Fibroblast of mammary gland (primary cell): ENCODE results near the gene FAM83G.

Source experiments
- DNase-seq: peaks from one replicate; pipeline ENCODE4 v3.0.0-alpha.2; 2010; ENCODE audit warnings: low read depth
- H3K4me3 ChIP-seq: 2 replicates; pipeline ENCODE4 v1.5.1; 2011; ENCODE audit warnings: low read depth, mild to moderate bottlenecking, low read length, moderate library complexity; ENCODE audit not compliant: control insufficient read depth
- CTCF ChIP-seq: conservative IDR thresholded peaks from 2 replicates; pipeline ENCODE4 v1.5.1; 2011; ENCODE audit warnings: low read depth, low read length, inconsistent platforms; ENCODE audit not compliant: control insufficient read depth, insufficient read depth

FAM83G gene

GRCh38 chr17:18974407-18975149 is 30.0 kb downstream of the FAM83G start:
- H3K4me3 ChIP-seq = no peak overlapping the region
- peak; percentile 37 for DNase-seq
- no peak for TF ChIP-seq CTCF

- H3K4me3 ChIP-seq = no peak overlapping the region
- DNase-seq = no peak
- TF ChIP-seq CTCF = no peak
These were observed 32.8 kb downstream of the FAM83G start for GRCh38 chr17:18971801-18972200.

- H3K4me3 ChIP-seq = no peak overlapping the region
- TF ChIP-seq CTCF = peak; percentile 9
- DNase-seq = no peak
These were observed 33.7 kb downstream of the FAM83G start for GRCh38 chr17:18970582-18971480.

GRCh38 chr17:18968945-18969887 is 35.3 kb downstream of the FAM83G start:
- TF ChIP-seq CTCF = no peak
- H3K4me3 ChIP-seq = no peak overlapping the region
- peak; percentile 34 for DNase-seq

- no peak overlapping the region for H3K4me3 ChIP-seq
- DNase-seq = no peak
- TF ChIP-seq CTCF = no peak
These were observed 36.2 kb downstream of the FAM83G start for GRCh38 chr17:18968345-18968744.

- no peak for DNase-seq
- no peak overlapping the region for H3K4me3 ChIP-seq
- TF ChIP-seq CTCF = no peak
These were observed 36.6 kb downstream of the FAM83G start for GRCh38 chr17:18967916-18968315.
